Keratinocyte (primary cell): ENCODE data around the gene P2RY11.

Experiments
- CTCF ChIP-seq, 3 experiments: IDR thresholded peaks in 1 of 3; conservative IDR thresholded peaks in 1 of 3; optimal IDR thresholded peaks in 1 of 3; 2 replicates in 2 of 3; 3 replicates in 1 of 3; pipeline versions ENCODE3 to v1.5.1; 2011; ENCODE audit warnings: low read length in 3 of 3, mild to moderate bottlenecking in 3 of 3, moderate library complexity in 2 of 3, control low read depth in 1 of 3, inconsistent platforms in 1 of 3; ENCODE audit not compliant: insufficient read depth in 2 of 3; ENCODE audit errors: extremely low read depth in 1 of 3
- EZH2 ChIP-seq: IDR thresholded peaks from one replicate; pipeline ENCODE4 v1.6.1; 2012; ENCODE audit warnings: inconsistent platforms, mild to moderate bottlenecking, low read length, moderate library complexity

GRCh38 chr19:10084803-10085202, 26.7 kb upstream of the P2RY11 start:
- TF ChIP-seq CTCF (optimal IDR thresholded peaks at IDR 0.05 in 1 of 3, IDR thresholded peaks at IDR 0.05 in 1 of 3, conservative IDR thresholded peaks at IDR 0.05 in 1 of 3; ENCODE audit: extremely low read depth in 1 of 3, insufficient read depth in 2 of 3, low read length in 3 of 3) (no peak), EZH2 (no peak)
